NCI-H1930 (cell line): ENCODE results near the gene OR10AD1.
A peak's percentile ranks its signal among the peaks of the same experiment; 100 is the strongest.

Experiments used
- DNase-seq, 2 experiments: peaks; one replicate each; lab custom pipeline; 2025; lab: John Stamatoyannopoulos, UW

The OR10AD1 gene

GRCh38 chr12:48191096-48191495 is 12.0 kb downstream of the OR10AD1 start:
- DNase-seq = no peak

GRCh38 chr12:48189331-48190125 is 13.6 kb downstream of the OR10AD1 start:
- peak; percentile 39 to 58 for DNase-seq

- no peak for DNase-seq
Observed at GRCh38 chr12:48187916-48188695, 15.0 kb downstream of the OR10AD1 start.

DNA sequence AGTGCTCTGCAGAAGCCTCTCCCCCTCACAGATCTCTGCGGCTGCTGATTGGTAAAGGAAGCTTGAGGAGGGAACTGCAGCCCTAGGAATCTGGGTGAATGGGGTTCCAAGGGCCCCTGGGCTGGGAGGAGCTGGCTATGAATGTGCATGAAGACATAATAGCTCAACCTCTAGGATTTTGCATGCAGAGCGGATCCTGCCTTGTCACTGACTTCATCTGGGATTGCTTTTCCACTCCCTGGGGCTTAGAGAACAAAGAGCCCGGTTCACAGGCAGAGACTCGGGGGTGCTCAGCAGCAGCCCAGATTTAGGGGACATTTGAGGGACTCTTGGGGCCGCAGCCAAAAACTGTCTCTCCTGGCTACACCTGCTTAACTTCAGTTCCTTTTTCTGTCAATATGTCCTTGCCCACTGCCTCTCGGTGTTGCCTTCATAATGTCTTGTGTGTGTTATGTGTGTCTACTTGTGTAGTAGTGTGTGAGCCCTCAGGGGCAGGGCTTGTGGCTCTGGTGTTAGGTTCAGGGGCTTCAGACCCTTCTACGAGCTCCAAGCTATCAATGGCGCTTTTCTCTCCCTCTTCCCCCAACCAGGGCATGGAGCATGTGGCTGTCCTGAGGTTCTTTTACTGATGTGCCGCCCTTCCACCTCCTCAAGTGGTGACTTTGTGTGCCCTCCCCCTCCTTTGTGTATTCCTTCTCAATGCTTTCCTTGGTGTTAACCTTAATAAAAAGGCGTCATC is 17.7 kb downstream of the OR10AD1 start:
- DNase-seq = no peak

GRCh38 chr12:48184549-48184922 is 18.6 kb downstream of the OR10AD1 start:
- DNase-seq = no peak

DNA sequence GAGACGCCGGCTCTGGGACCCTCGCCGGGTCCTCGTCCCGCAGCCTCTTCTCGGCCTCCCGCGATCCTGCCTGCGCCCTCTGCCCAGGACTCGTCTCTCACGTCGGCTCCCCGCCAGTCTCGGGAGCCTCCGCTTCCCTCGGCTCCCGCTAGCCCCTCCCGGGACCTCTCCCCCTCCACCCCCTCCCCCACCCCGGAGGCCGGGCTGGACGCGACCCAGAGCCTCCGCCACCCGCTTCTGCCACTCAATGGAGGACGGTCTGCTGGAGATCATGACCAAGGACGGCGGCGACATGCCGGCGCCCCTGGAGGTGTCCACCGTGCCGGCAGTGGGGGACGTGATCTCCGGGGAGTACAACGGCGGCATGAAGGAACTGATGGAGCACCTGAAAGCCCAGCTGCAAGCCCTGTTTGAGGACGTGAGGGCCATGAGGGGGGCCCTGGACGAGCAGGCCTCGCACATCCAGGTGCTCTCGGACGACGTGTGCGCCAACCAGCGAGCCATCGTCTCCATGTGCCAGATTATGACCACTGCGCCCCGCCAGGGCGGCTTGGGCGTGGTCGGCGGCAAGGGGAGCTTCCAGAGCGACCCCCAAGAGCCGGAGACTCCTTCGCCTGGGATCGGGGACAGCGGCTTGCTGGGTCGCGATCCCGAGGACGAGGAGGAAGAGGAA is 19.1 kb downstream of the OR10AD1 start:
- no peak for DNase-seq

GRCh38 chr12:48183091-48183875 is 19.8 kb downstream of the OR10AD1 start, which contains the start of gene CCDC184:
TSS of gene CCDC184 (plus strand) at chr12:48183644. CDS start at chr12:48184123, 479 bp downstream.
- peak; percentile 83 to 86 for DNase-seq

- no peak for DNase-seq
Observed at GRCh38 chr12:48182631-48183030, 20.5 kb downstream of the OR10AD1 start.

DNA sequence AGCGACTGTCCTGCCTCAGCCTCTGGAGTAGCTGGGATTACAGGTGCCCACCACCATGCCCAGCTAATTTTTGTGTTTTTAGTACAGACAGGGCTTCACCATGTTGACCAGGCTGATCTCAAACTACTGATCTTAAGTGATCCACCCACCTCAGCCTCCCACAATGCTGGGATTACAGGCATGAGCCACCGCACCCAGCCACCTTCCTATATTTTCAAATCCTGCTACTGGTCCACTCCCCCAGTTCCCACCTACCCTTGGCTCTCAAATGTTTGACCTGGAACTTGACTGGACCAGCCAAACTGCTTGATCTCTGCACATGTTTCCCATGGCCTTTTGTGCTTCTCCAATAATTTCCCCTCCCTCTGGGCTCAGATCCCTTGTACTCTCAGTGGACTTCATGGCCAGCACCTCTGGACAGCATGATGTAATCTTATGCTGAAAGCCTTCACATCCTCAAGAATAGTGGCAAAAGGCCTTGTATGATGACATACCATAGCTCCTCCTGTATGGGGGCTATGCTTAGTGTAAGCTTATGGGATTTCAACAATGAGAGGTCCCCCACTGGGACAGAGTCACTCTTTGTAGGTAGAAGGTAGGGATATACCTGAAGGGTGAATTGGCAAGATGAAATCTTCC is 22.1 kb downstream of the OR10AD1 start:
- no peak for DNase-seq

GRCh38 chr12:48180424-48180823 is 22.7 kb downstream of the OR10AD1 start:
- DNase-seq = no peak

GRCh38 chr12:48179466-48179865 is 23.6 kb downstream of the OR10AD1 start:
- no peak for DNase-seq

GRCh38 chr12:48177982-48178381 is 25.1 kb downstream of the OR10AD1 start:
- no peak for DNase-seq

- DNase-seq = no peak
Observed at GRCh38 chr12:48176417-48176751, 26.7 kb downstream of the OR10AD1 start.

DNA sequence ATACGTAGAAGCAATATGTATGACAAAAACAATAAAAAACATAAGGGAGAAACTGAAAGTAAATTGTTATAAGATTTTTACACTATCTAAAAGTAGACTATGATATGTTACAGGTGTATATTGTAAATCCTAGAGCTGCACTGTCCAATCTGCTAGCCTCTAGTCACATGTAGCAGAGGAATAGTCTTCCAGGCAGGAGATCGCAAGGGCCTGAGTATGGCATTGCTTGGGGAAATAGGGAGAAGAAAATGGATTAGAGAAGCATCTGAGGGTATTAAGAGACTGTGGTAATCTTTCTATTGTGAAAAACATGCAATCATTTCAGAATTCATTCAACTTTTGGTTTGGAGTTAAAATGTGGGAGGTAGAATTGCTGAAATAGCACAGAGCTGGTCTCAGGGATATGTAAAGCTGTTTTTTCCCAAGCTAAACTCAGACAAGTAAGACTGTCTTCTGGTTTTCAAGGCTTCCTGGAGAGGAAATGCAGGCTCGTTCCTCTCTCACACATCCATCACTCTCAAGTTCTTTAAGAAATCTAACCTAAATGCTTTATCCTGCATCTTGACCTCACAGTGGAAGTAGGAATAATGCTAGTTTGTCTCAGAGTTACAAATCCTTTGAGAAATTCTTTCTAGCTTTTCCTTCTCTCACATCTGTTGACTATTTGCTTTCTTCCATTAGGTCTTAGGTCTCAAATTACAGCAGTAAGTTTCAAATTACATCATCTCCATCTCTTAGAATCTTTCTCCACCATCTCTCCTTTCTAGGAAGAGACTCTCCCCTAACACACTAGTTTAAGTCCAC is 27.3 kb downstream of the OR10AD1 start:
- no peak for DNase-seq

- DNase-seq = no peak
Observed at GRCh38 chr12:48169011-48169410, 34.1 kb downstream of the OR10AD1 start.

- peak in 1 of 2 experiments; percentile 25 for DNase-seq
Observed at GRCh38 chr12:48165089-48165981, 37.8 kb downstream of the OR10AD1 start.

DNA sequence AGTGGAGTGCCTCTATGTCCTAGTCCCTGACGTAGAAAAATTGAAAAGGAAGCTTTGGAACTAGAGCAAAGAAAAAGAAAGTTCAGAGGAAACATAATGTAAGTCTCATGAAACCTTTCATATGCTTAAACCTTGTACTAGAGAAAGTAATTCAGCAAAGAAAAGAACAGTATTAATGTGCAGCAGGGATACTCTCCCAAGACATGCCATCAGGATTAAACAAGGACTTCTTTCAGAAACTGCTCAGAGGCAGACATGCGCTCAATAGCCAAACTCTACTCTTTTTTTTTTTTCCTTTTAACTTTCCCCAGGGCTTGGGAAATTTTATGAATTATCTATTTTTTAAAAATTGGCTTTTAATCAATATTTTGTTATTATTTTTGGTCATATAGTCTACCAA is 38.6 kb downstream of the OR10AD1 start:
- no peak for DNase-seq

DNA sequence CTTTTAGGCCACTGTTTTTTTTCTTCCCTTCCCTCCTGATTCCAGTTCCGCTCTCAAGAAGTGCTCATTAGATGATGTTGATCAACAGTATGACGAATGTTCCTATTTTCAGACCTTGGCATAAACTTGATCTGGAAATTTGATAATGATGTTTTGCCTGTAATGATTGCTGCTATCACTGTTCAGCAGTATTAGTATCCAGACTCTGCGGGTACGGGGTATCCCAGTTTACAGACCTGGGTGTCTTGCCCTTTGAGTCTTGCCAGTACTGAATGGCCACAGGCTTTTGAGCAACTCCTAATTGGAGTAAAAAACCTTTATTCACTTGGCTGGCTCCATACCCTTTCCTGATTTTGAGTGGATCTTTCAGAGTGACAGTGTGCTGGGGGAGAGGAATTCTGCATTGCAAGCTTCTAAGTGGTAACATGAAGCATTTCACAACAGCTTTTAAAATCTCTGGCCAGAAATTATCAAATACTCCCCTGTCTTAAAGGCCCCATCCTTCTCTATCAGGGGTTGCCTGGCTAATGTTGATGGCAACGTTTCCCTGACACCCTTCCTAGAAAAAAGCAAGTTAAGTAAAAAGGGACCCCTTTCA is 39.8 kb downstream of the OR10AD1 start:
- DNase-seq = no peak
